H1 (cell line): ENCODE measurements around the gene PHACTR1. TPM values are rescaled to one million over a fixed set of nuclear protein-coding genes. Genes with fewer than 3 reads are reported as not detected.

Source experiments
- ATF3 ChIP-seq: IDR thresholded peaks from 2 replicates; pipeline ENCODE4 v1.6.1; 2011; ENCODE audit warnings: low read depth, mild to moderate bottlenecking, low read length; ENCODE audit not compliant: insufficient read depth
- NRF1 ChIP-seq: IDR thresholded peaks from 2 replicates; pipeline ENCODE4 v1.6.1; 2011; ENCODE audit warnings: mild to moderate bottlenecking, low read depth, low read length, improper control_type of control experiment
- RNF2 ChIP-seq: fragments of 200-900, 300-1000 bp; sonication (generic); IDR thresholded peaks from 2 replicates; pipeline ENCODE4 v1.7.1; 2016; ENCODE audit warnings: borderline replicate concordance, low read depth, mild to moderate bottlenecking, antibody characterized with exemption, low read length; ENCODE audit not compliant: poor library complexity, severe bottlenecking; ENCODE audit errors: missing control alignments
- RXRA ChIP-seq: IDR thresholded peaks from 2 replicates; pipeline ENCODE4 v1.6.1; 2011; ENCODE audit warnings: low read depth, mild to moderate bottlenecking, low read length, moderate library complexity; ENCODE audit not compliant: insufficient read depth
- SP1 ChIP-seq: IDR thresholded peaks from 2 replicates; pipeline ENCODE4 v1.6.1; 2011; ENCODE audit warnings: low read depth, low read length
- polyA plus RNA-seq, 7 experiments: library from polyadenylated mRNA; depleted of rRNA in 3 of 7; stranded (reverse) in 5 of 7; unstranded in 2 of 7; fragments of >200 nt in 5 of 7; fragments of 200-250 nt in 2 of 7; gene quantifications; 1 replicate in 5 of 7; 2 replicates in 1 of 7; 4 replicates in 1 of 7; pipeline versions ENCODE4 v1.2.1 to v1.2.3, GENCODE V29; 2011 to 2013; ENCODE audit warnings: missing spikeins in 2 of 7, mixed read lengths in 2 of 7
- total RNA-seq: library from RNA; stranded (reverse); fragmentation: NEBNext Ultra II Directional; extraction: Animal tissue kit (Norgen Biotek cat#: 25700); gene quantifications from 2 replicates; pipeline ENCODE4 v1.2.1, GENCODE V29; 2021

The PHACTR1 gene
- total and polyA plus RNA-seq, 2 of the 8 experiments (the other 6 are each of a cell fraction or from before 2014, with no cell fraction given), result 3.9 to 17.1 TPM

GRCh38 chr6:12947151-12947871, 230.7 kb downstream of the PHACTR1 start (continued):
- TF ChIP-seq RXRA (no peak), SP1 (no peak), ATF3 (no peak), NRF1 (no peak), RNF2 (no peak)
